ENCODE data around the gene PTPRN2.

Gene PTPRN2

GRCh38 chr7:157709531-157710251 lies 877.9 kb downstream of the PTPRN2 start:
- TF ChIP-seq, protein P1, sequence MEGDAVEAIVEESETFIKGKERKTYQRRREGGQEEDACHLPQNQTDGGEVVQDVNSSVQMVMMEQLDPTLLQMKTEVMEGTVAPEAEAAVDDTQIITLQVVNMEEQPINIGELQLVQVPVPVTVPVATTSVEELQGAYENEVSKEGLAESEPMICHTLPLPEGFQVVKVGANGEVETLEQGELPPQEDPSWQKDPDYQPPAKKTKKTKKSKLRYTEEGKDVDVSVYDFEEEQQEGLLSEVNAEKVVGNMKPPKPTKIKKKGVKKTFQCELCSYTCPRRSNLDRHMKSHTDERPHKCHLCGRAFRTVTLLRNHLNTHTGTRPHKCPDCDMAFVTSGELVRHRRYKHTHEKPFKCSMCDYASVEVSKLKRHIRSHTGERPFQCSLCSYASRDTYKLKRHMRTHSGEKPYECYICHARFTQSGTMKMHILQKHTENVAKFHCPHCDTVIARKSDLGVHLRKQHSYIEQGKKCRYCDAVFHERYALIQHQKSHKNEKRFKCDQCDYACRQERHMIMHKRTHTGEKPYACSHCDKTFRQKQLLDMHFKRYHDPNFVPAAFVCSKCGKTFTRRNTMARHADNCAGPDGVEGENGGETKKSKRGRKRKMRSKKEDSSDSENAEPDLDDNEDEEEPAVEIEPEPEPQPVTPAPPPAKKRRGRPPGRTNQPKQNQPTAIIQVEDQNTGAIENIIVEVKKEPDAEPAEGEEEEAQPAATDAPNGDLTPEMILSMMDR (IDR thresholded peaks at IDR 0.05; ENCODE audit: low read depth, low read length): no peak
- no peak for DNase-seq (ENCODE audit: extremely low read depth, low read depth)

GRCh38 chr7:157708919-157709295 lies 878.7 kb downstream of the PTPRN2 start:
- DNase-seq (ENCODE audit: extremely low read depth, low read depth): no peak

DNA sequence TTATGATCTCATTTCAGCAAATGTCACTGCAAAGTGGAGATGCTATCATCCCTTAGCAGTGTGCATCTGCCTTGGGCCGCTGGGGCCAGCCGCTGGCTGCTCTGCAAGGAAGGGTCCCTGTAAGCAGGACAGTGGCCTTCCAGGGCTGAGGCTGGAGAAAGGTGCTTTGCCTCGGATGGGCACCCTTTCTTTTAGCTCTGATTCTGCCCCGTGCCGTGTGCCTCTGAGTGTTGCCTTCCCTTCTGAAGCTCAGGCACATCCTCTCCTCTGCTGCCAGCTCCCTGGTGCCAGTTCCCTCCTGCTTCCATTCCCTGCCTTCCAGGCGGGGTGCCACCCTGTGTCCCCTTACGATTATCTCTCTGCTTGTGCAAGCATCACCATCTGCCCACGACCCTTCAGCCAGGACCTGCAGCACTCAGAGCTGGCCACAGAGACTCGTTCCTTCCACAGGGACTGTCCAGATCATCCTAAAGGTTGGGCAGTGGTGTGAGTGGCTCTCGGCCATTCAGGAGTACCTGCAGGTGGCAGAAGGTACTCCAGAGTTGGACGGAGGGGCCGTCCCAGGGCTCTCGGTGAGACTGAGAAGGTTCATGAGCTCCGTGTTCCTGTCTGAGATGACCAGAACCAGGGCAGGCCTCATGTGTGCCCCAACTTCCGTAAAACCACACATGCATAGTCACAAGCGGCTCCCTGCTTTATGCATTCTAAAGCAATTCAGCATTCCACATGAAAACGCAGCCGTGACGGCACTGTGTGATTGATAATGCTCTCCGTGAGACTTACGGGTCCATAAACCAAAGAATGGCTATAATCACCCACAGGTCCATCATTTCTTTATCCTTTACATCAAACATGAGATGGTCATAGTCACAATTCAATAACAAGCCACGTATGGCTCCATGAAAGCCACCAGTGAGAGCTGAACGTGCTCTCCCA lies 879.4 kb downstream of the PTPRN2 start:
- no peak for DNase-seq (ENCODE audit: extremely low read depth, low read depth)
- TF ChIP-seq, protein P1 (IDR thresholded peaks at IDR 0.05; ENCODE audit: low read depth, low read length): no peak

More at GRCh38 chr7:157708919-157709295, 878.7 kb downstream of the PTPRN2 start:
- TF ChIP-seq, protein P1 (IDR thresholded peaks at IDR 0.05; ENCODE audit: low read depth, low read length): no peak

DNA sequence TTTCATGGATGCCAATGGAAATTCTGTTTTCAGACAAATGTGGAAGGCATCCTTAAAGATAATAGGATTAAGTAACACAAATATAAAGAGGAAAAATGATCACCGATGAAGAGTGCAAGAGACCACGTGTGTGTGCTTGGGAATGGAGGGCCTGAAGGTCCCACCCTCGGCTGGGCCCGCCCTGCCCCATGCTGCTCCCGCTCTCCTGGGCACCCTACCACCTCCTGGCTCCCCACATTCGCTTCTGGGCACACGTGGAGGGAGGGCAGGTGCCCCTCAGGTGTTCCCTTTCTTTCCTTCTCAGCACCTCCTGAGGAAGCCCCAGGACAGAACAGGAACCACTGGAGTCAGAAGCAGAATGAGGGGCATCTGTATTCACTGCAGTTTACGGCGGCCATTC lies 883.3 kb downstream of the PTPRN2 start:
- no peak for DNase-seq (ENCODE audit: extremely low read depth, low read depth)
- TF ChIP-seq, protein P1 (IDR thresholded peaks at IDR 0.05; ENCODE audit: low read depth, low read length): no peak

- TF ChIP-seq, protein P1 (IDR thresholded peaks at IDR 0.05; ENCODE audit: low read depth, low read length): no peak
- no peak for DNase-seq (ENCODE audit: extremely low read depth, low read depth)
Observed at GRCh38 chr7:157703534-157704195, 884.0 kb downstream of the PTPRN2 start.

GRCh38 chr7:157703131-157703530 lies 884.5 kb downstream of the PTPRN2 start:
- TF ChIP-seq, protein P1 (IDR thresholded peaks at IDR 0.05; ENCODE audit: low read depth, low read length): no peak

More at GRCh38 chr7:157703131-157703530, 884.5 kb downstream of the PTPRN2 start:
- no peak for DNase-seq (ENCODE audit: extremely low read depth, low read depth)

Data from AG09319 (cell line).